KMS-11 (cell line): ENCODE results near the gene NECTIN1.

Experiments
- H2AFZ ChIP-seq: fragments of 200-600 bp; sonication (generic); 2 replicates; pipeline ENCODE4 v1.6.1; 2016; ENCODE audit warnings: antibody characterized with exemption, mixed run types, low read depth
- H3K27ac ChIP-seq: fragments of 200-600 bp; sonication (generic); 2 replicates; pipeline ENCODE4 v1.6.1; 2016; ENCODE audit warnings: mild to moderate bottlenecking, mixed run types
- H3K27me3 ChIP-seq: fragments of 200-600 bp; sonication (generic); 2 replicates; pipeline ENCODE4 v1.6.1; 2017; ENCODE audit warnings: mild to moderate bottlenecking, low read depth, mixed run types, moderate library complexity; ENCODE audit not compliant: insufficient read depth
- H3K36me3 ChIP-seq: fragments of 200-600 bp; sonication (generic); 2 replicates; pipeline ENCODE4 v1.6.1; 2017; ENCODE audit warnings: mild to moderate bottlenecking, mixed run types; ENCODE audit not compliant: insufficient read depth
- H3K4me1 ChIP-seq: fragments of 200-600 bp; sonication (generic); 2 replicates; pipeline ENCODE4 v1.6.1; 2016; ENCODE audit warnings: mild to moderate bottlenecking, low read depth, mixed run types; ENCODE audit not compliant: poor library complexity, severe bottlenecking
- H3K4me2 ChIP-seq: fragments of 200-600 bp; sonication (generic); 2 replicates; pipeline ENCODE4 v1.7.0; 2016; ENCODE audit warnings: mild to moderate bottlenecking, mixed run types
- H3K4me3 ChIP-seq: fragments of 200-600 bp; sonication (generic); IDR thresholded peaks from 2 replicates; pipeline ENCODE4 v1.6.1; 2017; ENCODE audit warnings: low read depth, low read length, mixed read lengths; ENCODE audit not compliant: insufficient read depth
- H3K79me2 ChIP-seq: fragments of 200-600 bp; sonication (generic); 2 replicates; pipeline ENCODE4 v1.6.1; 2016; ENCODE audit warnings: low read depth, mixed run types; ENCODE audit not compliant: insufficient read depth
- H3K9ac ChIP-seq: fragments of 200-600 bp; sonication (generic); 2 replicates; pipeline ENCODE4 v1.6.1; 2016; ENCODE audit warnings: mild to moderate bottlenecking, mixed run types
- H4K20me1 ChIP-seq: fragments of 200-600 bp; sonication (generic); 2 replicates; pipeline ENCODE4 v1.6.1; 2016; ENCODE audit warnings: mild to moderate bottlenecking, mixed run types; ENCODE audit not compliant: insufficient read depth
- CTCF ChIP-seq: fragments of 200-600 bp; sonication (generic); conservative IDR thresholded peaks from 2 replicates; pipeline ENCODE4 v1.6.1; 2017; ENCODE audit warnings: low read depth, mild to moderate bottlenecking, antibody characterized with exemption, low read length, moderate library complexity, mixed read lengths

NECTIN1 gene

GRCh38 chr11:119747868-119748660 is 19.1 kb upstream of the NECTIN1 start:
- no peak overlapping the region for H3K4me2 ChIP-seq
- no peak overlapping the region for H3K4me3 ChIP-seq
- H4K20me1 ChIP-seq: no peaks in the 10 kb centered on the region
- no peak overlapping the region for H2AFZ ChIP-seq
- no peaks in the 10 kb centered on the region for H3K27me3 ChIP-seq
- TF ChIP-seq CTCF: no peak
- no peaks in the 10 kb centered on the region for H3K36me3 ChIP-seq
- no peak overlapping the region for H3K9ac ChIP-seq
- H3K4me1 ChIP-seq: peaks cover 9% of the 10 kb centered on the region
- no peaks in the 10 kb centered on the region for H3K79me2 ChIP-seq
- H3K27ac ChIP-seq: no peak overlapping the region

DNA sequence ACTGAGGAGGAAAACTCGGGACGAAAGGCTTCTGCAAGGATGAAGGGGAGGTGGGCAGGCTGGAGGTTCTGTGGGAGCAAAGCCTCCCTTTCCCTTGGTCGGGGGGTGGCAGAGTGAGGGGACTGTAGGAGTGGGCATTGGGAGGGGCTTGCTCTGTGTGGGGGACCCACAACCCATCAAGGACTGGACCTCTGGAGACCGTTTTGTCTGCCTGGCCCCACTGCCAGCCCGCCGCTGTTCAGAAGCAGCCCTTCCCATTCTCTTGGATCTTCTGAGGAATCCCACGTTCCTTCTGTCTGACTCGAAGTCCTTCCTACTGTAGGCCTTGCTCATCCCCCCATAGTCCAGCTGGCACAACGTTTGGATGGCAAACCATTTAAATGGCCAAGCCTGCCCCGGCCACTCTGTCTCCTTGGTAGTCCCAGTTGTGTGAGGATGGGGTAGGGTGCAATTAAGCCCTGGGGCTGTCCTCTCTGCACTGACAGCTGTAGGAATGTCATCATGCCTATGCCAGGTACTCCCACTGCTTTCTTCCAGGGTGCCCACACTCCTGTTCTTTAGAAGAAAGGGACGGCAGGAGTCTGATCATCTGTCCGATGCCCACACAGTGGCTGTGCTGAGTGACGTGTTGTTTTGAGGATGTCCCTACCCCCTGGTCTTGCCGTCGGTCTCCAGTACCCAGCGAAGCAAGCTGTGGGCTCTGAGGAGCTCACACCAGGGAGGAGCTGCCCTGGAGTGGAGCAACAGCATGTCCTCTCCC is 17.0 kb upstream of the NECTIN1 start:
- Histone ChIP-seq H4K20me1 (no peaks in the 10 kb centered on the region), H3K36me3 (no peaks in the 10 kb centered on the region), H3K27me3 (no peaks in the 10 kb centered on the region), H3K79me2 (no peaks in the 10 kb centered on the region), H2AFZ (no peak overlapping the region), H3K4me2 (no peak overlapping the region), H3K4me1 (no peaks in the 10 kb centered on the region), H3K27ac (no peak overlapping the region), H3K9ac (no peak overlapping the region), H3K4me3 (no peak overlapping the region)
- TF ChIP-seq CTCF: no peak

- no peak overlapping the region for H3K27ac ChIP-seq
- no peaks in the 10 kb centered on the region for H3K4me1 ChIP-seq
- H3K79me2 ChIP-seq: no peaks in the 10 kb centered on the region
- H2AFZ ChIP-seq: no peak overlapping the region
- no peak overlapping the region for H3K4me3 ChIP-seq
- H3K36me3 ChIP-seq: no peaks in the 10 kb centered on the region
- H4K20me1 ChIP-seq: no peaks in the 10 kb centered on the region
- TF ChIP-seq CTCF: no peak
- no peak overlapping the region for H3K4me2 ChIP-seq
- H3K9ac ChIP-seq: no peak overlapping the region
- H3K27me3 ChIP-seq: no peaks in the 10 kb centered on the region
Measured at GRCh38 chr11:119745112-119745511, 16.1 kb upstream of the NECTIN1 start.

DNA sequence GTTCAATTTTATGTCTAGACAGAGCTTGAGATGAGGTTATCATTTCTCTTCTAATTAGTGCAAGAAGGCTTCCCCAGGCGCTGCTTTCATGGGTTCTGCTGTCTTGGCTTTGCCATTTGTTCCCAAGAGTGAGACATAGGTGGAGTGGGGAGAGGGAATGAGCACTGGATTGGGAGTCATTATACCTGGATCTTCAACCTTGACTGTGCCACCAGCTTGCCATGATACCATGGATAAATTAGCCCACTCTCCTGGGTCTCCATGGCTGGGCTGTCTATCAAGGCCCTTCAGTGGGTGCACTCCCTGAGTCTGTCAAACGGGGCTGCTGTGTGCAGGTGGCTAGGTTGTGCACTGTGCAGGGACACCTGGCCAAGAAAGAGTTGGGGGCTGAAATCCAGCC is 15.6 kb upstream of the NECTIN1 start:
- Histone ChIP-seq H4K20me1 (no peaks in the 10 kb centered on the region), H3K36me3 (no peaks in the 10 kb centered on the region), H3K27ac (no peak overlapping the region), H3K27me3 (no peaks in the 10 kb centered on the region), H3K4me3 (no peak overlapping the region), H3K4me2 (no peak overlapping the region), H3K79me2 (no peaks in the 10 kb centered on the region), H3K9ac (no peak overlapping the region), H2AFZ (no peak overlapping the region), H3K4me1 (no peaks in the 10 kb centered on the region)
- TF ChIP-seq CTCF: no peak
